ENCODE results near the gene ARL16.
A peak's percentile ranks its signal among the peaks of the same experiment; 100 is the strongest.

ARL16 gene

GRCh38 chr17:81652906-81653771 lies 30.5 kb downstream of the ARL16 start:
- Histone ChIP-seq H3K27ac (no peak overlapping the region), H3K4me3 (peak overlapping the region in 1 of 7 experiments; percentile 5)

DNA sequence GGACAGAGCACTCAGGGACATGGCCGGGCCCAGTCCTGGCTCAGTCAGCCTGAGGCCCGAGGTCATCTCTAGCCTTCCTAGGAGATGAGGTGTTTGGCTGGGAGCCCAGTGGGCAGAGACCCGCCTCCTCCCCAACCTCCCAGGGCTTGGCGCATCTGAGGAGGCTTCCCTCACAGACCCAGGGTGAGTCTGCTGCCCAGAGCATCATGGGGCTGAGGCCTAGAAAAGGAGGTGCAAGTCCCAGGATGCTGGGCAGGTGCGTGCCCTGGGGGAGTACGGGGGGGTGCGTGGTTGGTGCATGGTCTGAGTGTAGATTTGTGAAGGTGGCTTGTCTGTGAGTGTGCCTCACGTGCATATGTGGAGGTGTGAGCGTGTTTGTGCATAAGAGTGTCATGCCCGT lies 31.9 kb downstream of the ARL16 start:
- no peak overlapping the region for H3K4me3 ChIP-seq
- H3K27ac ChIP-seq, result no peak overlapping the region

- H3K27ac ChIP-seq, result no peak overlapping the region
- no peak overlapping the region for H3K4me3 ChIP-seq
Observed at GRCh38 chr17:81650951-81651350, 32.6 kb downstream of the ARL16 start.

GRCh38 chr17:81648707-81649085 lies 34.9 kb downstream of the ARL16 start:
- Histone ChIP-seq H3K4me3 (no peak overlapping the region), H3K27ac (no peak overlapping the region)

- no peak overlapping the region for H3K4me3 ChIP-seq
- H3K27ac ChIP-seq, result no peak overlapping the region
Observed at GRCh38 chr17:81648013-81648706, 35.4 kb downstream of the ARL16 start.

DNA sequence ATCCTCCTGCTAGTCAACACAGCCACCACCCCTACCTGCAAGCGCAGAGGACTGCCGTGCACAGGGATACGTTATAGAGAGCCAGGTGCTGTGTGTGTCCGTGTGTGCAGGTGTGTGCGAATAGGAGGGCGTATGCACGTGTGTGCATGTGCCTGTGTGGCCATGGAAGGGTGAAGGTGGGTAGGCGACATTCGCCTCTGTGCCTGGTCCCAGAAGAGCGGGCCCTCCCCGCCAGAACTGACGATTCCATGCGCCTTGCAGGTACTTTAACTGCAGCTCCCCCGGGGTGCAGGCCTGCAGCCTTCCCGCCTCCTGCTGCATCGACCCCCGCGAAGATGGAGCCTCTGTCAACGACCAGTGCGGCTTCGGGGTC lies 36.0 kb downstream of the ARL16 start:
- Histone ChIP-seq H3K27ac (no peak overlapping the region), H3K4me3 (no peak overlapping the region)

GRCh38 chr17:81646869-81647600 lies 36.6 kb downstream of the ARL16 start:
- Histone ChIP-seq H3K4me3 (no peak overlapping the region), H3K27ac (no peak overlapping the region)

DNA sequence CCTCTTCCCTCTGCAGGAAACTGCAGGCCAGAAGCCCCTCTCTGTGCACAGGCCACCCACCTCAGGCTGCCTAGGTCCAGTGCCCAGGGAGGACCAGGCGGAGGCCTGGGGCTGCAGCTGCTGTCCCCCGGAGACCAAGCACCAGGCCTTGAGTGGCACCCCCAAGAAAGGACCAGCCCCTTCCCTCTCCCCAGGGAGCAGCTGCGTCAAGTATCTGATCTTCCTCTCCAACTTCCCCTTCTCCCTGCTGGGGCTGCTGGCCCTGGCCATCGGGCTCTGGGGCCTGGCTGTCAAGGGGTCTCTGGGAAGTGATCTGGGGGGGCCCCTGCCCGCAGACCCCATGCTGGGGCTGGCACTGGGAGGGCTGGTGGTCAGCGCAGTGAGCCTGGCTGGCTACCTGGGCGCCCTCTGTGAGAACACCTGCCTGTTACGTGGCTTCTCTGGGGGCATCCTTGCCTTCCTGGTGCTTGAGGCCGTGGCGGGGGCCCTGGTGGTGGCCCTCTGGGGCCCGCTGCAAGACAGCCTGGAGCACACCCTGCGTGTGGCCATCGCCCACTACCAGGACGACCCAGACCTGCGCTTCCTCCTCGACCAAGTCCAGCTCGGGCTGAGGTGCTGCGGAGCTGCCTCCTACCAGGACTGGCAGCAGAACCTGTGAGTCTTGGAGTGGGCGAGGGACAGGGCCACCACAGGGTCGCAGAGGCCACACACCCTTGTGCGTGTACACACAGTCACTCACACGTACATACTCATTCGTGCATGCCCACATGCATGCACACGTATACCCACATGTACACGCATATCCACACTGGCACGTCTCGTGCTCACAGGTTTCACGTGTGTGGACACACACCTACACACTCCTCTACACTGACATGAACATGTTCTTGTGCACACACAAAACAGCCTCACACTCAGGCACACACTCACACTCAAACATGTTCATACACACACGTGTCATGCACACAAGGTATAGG lies 38.3 kb downstream of the ARL16 start:
- no peak overlapping the region for H3K4me3 ChIP-seq
- H3K27ac ChIP-seq, result no peak overlapping the region

DNA sequence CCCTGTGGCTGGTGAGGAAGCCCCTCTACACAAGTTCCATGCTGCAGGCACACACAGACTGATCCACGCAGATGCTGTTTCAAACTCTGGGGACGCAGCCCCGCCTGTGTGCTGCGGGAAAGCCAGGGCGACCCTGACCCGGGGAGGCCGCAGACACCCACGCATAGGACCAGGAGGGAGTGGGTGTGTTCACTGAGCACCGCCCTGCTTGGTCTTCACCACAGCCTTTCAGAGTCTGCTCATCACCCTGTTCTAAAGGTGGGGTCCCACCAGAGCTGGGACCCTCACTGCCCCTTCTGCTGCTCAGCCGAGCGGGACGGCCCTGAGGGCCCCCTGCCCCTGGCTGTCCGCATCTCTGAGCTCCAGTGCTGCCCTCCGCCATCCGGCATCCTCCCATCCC lies 39.1 kb downstream of the ARL16 start:
- H3K27ac ChIP-seq, result no peak overlapping the region
- no peak overlapping the region for H3K4me3 ChIP-seq

DNA sequence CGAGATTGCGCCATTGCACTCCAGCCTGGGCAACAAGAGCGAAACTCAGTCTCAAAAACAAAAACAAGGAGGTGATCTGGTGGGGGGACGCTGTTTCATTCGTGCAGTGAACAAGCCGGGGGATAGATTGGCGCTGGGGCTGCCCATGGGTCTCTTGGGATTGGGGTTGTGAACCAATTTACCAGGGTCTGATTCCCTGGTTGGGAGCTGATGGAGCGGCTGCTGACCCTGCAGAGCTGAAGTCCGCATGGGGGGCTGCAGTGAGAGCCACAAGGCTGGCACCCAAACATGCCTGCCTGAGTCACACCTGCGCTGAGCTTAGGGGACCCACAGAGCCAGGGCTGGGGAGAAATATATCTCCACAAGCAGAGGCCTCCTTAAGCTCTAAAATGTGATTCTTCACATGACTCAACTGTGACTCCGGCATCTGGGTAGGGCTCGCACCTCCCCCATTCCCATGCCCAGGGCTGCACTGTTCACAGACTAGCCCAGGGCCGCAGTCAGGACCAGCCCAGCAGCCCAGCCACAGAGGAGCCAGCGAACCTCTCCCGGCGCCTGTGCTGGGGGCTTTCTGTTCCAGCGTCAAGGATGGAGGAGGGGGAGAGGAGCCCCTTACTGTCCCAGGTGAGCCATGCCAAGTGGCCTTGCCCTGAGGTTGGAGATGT lies 41.6 kb downstream of the ARL16 start:
- H3K27ac ChIP-seq, result peak overlapping the region in 4 of 21 experiments; percentile 0 to 41 (median 22)
- no peak overlapping the region for H3K4me3 ChIP-seq

GRCh38 chr17:81640011-81640410 lies 43.6 kb downstream of the ARL16 start:
- Histone ChIP-seq H3K4me3 (no peak overlapping the region), H3K27ac (no peak overlapping the region)

- Histone ChIP-seq H3K27ac (no peak overlapping the region), H3K4me3 (no peak overlapping the region)
Observed at GRCh38 chr17:81638683-81639082, 44.9 kb downstream of the ARL16 start.

- Histone ChIP-seq H3K27ac (peak within 1 kb of the TSS; percentile 80 to 98 (median 95)), H3K4me3 (peak within 1 kb of the TSS; percentile 79 to 93 (median 90))
Observed at GRCh38 chr17:81636505-81637288, 46.9 kb downstream of the ARL16 start, which contains the start of the genes NPLOC4 and TSPAN10. TSS of gene NPLOC4 (minus strand) at chr17:81637112. CDS start at chr17:81636930, 182 bp downstream. TSS of gene TSPAN10 (plus strand) at chr17:81637196. CDS start at chr17:81642413, 5,217 bp downstream.

DNA sequence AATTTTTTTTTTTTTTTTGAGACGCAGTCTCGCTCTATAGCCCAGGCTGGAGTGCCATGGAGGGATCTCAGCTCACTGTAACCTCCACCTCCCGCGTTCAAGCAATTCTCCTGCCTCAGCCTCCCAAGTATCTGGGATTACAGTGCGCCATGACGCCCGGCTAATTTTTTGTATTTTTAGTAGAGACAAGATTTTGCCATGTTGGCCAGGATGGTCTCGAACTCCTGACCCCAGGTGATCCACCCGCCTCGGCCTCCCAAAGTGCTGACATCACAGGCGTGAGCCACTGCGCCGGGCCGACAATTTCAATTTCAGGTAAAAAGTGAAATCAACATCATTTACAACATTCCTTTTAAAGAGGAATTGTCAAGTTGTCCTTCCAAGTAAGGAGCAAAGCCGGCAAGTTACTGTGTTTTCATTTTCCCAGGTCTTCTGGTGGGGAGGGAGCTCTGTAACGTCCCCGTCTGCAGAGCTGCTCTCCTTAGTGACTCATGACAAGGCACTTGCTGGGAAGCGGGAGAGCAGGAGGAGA lies 47.6 kb downstream of the ARL16 start:
- H3K4me3 ChIP-seq, result peak overlapping the region; percentile 79 to 93 (median 90)
- peak overlapping the region; percentile 80 to 98 (median 95) for H3K27ac ChIP-seq

GRCh38 chr17:81635431-81635830 lies 48.2 kb downstream of the ARL16 start:
- peak overlapping the region in 8 of 21 experiments; percentile 91 to 98 (median 96) for H3K27ac ChIP-seq
- H3K4me3 ChIP-seq, result peak overlapping the region in 6 of 7 experiments; percentile 79 to 93 (median 92)

DNA sequence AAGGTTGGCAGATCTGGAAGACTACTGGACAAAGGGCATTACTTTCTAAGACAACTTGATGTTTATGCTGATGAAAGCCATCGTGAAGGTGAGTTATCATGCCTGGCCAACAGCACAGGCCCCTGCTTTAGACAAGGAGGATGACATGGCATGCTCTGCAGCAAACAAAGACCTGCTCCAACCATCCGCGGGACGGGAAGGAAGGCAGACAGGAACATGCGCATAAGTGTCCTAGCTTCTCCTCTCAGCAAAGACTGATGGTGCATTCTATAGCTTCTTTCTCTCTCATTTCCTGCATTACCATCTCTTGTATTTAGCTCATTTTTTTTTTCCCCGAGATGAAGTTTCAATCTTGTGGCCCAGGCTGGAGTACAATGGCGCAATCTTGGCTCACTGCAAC lies 52.1 kb downstream of the ARL16 start:
- Histone ChIP-seq H3K4me3 (no peak overlapping the region), H3K27ac (no peak overlapping the region)
